DND-41 (cell line): ENCODE measurements around the gene CACNA2D3.

Experiments
- ATAC-seq: fragments of 200-7000 bp; cut with Tn5 transposase; 3 replicates; pipeline ENCODE4 v1.9.1; 2021; ENCODE audit warnings: low read depth; ENCODE audit not compliant: insufficient read depth
- DNase-seq: peaks from one replicate; pipeline ENCODE4 v3.0.0-alpha.2; 2020
- H2AFZ ChIP-seq: 2 replicates; pipeline ENCODE4 v1.6.0; 2012; ENCODE audit warnings: low read depth, low read length
- H3K27ac ChIP-seq: 2 replicates; pipeline ENCODE4 v1.5.1; 2012; ENCODE audit warnings: low read length, inconsistent platforms
- H3K27me3 ChIP-seq: fragments of 200-600 bp; sonication (generic); 2 replicates; pipeline ENCODE4 v1.6.0; 2012; ENCODE audit warnings: low read length, mild to moderate bottlenecking, inconsistent platforms; ENCODE audit not compliant: insufficient read depth, poor library complexity
- H3K36me3 ChIP-seq: 2 replicates; pipeline ENCODE4 v1.5.1; 2012; ENCODE audit warnings: low read length, inconsistent platforms; ENCODE audit not compliant: insufficient read depth
- H3K4me1 ChIP-seq: 2 replicates; pipeline ENCODE4 v1.5.1; 2012; ENCODE audit warnings: mild to moderate bottlenecking, low read length; ENCODE audit not compliant: insufficient read depth
- H3K4me2 ChIP-seq: 2 replicates; pipeline ENCODE4 v1.6.0; 2012; ENCODE audit warnings: mild to moderate bottlenecking, moderate library complexity, low read length, inconsistent platforms; ENCODE audit not compliant: insufficient read depth
- H3K4me3 ChIP-seq, 2 experiments: fragments of 200-600 bp in 1 of 2; shearing (Covaris generic) in 1 of 2; 2 replicates each; pipeline ENCODE4 v1.5.1; 2012 to 2016; ENCODE audit warnings: inconsistent platforms in 2 of 2, low read length in 2 of 2, mild to moderate bottlenecking in 2 of 2, low read depth in 1 of 2, moderate library complexity in 1 of 2
- H3K79me2 ChIP-seq: 2 replicates; pipeline ENCODE4 v1.6.0; 2012; ENCODE audit warnings: low read length, inconsistent platforms; ENCODE audit not compliant: insufficient read depth
- H3K9ac ChIP-seq: 2 replicates; pipeline ENCODE4 v1.6.0; 2012; ENCODE audit warnings: low read depth, mild to moderate bottlenecking, inconsistent platforms, low read length, moderate library complexity
- H3K9me3 ChIP-seq: 2 replicates; pipeline ENCODE4 v1.5.1; 2012; ENCODE audit warnings: low read length, moderate library complexity, mild to moderate bottlenecking, inconsistent platforms; ENCODE audit not compliant: insufficient read depth, severe bottlenecking
- H4K20me1 ChIP-seq: 2 replicates; pipeline ENCODE4 v1.6.0; 2012; ENCODE audit warnings: low read length; ENCODE audit not compliant: insufficient read depth
- EZH2 ChIP-seq: IDR thresholded peaks from 3 replicates; pipeline ENCODE4 v1.6.1; 2012; ENCODE audit warnings: borderline replicate concordance, low read depth, mild to moderate bottlenecking, moderate library complexity, low read length, inconsistent platforms; ENCODE audit not compliant: severe bottlenecking
- TF ChIP-seq, protein P1 (sequence below): IDR thresholded peaks from 2 replicates; pipeline ENCODE4 v1.5.1; 2012; ENCODE audit warnings: borderline replicate concordance, low read length, moderate library complexity, mild to moderate bottlenecking; ENCODE audit not compliant: poor library complexity, severe bottlenecking; ENCODE audit errors: extremely low read depth

The CACNA2D3 gene

DNA sequence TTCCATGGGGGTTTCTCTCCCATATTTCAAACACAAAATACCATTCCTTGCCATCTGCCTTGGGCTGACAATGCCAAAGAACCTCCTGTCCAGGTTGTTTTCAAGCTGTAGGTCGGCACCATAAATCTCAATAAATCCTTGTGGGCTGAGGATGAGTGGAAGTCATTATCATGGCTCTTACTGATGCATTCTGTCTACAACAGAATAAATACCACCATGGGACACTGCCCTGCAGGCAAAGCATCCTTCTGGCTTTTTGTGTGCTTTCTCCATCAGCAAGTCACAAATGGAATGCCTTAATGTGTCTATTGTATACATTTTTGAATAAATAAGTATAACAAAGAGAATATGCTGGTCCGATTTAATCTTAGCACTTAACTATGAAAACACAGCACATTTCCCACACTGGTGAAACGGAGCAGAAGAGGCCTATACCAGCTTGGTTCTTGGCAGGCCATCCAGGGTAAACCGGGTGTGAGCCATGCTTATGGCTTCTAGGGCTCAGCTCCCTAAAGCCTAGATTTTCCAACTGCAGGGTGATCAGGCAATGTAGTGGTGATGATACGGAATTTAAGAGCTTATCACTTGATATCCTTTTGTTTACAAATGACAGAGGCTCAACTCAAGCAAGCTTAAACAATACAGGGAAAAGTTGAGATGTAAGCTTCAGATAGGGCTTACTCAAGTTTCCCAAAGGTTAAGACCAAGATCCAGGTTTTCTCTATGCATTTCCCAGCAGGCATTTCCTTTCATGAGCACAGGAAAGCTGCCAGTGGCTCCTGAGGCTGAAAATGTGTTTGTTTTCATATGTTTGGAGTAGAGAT, 938.8 kb downstream of the CACNA2D3 start:
- DNase-seq (no peak), ATAC-seq (no peak)

DNA sequence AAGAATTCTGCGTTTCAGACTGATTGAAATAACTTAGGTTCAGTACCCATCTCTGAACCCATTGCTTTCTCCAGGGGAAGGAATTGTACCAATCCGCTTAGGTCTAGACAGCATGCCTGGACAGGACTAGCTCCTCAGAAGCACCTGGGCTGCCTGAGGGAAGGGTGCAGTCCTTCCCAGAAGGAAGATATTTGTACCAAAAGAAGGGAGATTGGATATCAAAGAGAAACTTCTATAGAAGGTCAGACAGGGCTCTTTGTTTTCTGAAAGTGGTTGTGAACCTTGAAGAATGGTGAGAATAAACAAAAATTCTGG, 939.3 kb downstream of the CACNA2D3 start:
- no peaks in the 10 kb centered on the region for H3K4me1 ChIP-seq
- no peak for DNase-seq
- H3K27ac ChIP-seq: no peak overlapping the region
- H3K79me2 ChIP-seq: no peaks in the 10 kb centered on the region
- H3K27me3 ChIP-seq: peaks cover 6% of the 10 kb centered on the region
- H3K4me2 ChIP-seq: no peak overlapping the region
- H3K4me3 ChIP-seq: no peak overlapping the region
- TF ChIP-seq, protein P1, sequence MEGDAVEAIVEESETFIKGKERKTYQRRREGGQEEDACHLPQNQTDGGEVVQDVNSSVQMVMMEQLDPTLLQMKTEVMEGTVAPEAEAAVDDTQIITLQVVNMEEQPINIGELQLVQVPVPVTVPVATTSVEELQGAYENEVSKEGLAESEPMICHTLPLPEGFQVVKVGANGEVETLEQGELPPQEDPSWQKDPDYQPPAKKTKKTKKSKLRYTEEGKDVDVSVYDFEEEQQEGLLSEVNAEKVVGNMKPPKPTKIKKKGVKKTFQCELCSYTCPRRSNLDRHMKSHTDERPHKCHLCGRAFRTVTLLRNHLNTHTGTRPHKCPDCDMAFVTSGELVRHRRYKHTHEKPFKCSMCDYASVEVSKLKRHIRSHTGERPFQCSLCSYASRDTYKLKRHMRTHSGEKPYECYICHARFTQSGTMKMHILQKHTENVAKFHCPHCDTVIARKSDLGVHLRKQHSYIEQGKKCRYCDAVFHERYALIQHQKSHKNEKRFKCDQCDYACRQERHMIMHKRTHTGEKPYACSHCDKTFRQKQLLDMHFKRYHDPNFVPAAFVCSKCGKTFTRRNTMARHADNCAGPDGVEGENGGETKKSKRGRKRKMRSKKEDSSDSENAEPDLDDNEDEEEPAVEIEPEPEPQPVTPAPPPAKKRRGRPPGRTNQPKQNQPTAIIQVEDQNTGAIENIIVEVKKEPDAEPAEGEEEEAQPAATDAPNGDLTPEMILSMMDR: no peak
- TF ChIP-seq EZH2: no peak
- no peak overlapping the region for H2AFZ ChIP-seq
- no peaks in the 10 kb centered on the region for H3K9me3 ChIP-seq
- H4K20me1 ChIP-seq: no peaks in the 10 kb centered on the region
- no peaks in the 10 kb centered on the region for H3K36me3 ChIP-seq
- no peak overlapping the region for H3K9ac ChIP-seq
- ATAC-seq: no peak

More for the DNA sequence above, 938.8 kb downstream of the CACNA2D3 start:
- Histone ChIP-seq H3K79me2 (no peaks in the 10 kb centered on the region), H3K36me3 (no peaks in the 10 kb centered on the region), H3K4me3 (no peak overlapping the region), H3K9me3 (no peaks in the 10 kb centered on the region), H3K27me3 (peaks cover 6% of the 10 kb centered on the region), H2AFZ (no peak overlapping the region), H4K20me1 (no peaks in the 10 kb centered on the region), H3K4me1 (no peaks in the 10 kb centered on the region), H3K4me2 (no peak overlapping the region), H3K9ac (no peak overlapping the region), H3K27ac (no peak overlapping the region)
- TF ChIP-seq, protein P1: no peak
- no peak for TF ChIP-seq EZH2

DNA sequence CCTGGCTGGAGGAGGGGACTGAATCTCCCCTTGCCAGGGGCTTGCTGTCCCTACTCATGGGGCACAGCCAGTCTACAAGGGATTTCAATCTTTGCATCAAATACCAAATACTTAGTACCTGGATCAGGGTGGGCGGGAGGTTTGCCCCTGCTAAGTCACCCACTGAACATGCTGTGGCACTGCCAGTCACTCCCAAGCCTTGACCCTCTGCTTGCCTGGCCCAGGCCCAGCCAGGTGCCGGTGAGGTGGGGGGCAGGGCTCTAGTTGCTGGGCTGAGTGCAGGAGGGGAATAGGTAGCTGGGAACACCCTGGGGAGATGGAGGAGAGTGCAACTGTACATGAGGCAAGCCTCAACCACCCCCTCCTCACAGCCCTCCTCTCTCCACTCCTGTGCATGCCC, 941.8 kb downstream of the CACNA2D3 start:
- Histone ChIP-seq H3K79me2 (no peaks in the 10 kb centered on the region), H3K27ac (no peak overlapping the region), H3K9ac (no peak overlapping the region), H3K4me2 (no peak overlapping the region), H4K20me1 (no peaks in the 10 kb centered on the region), H3K36me3 (no peaks in the 10 kb centered on the region), H3K9me3 (no peaks in the 10 kb centered on the region), H3K27me3 (peaks cover 6% of the 10 kb centered on the region), H3K4me3 (no peak overlapping the region), H3K4me1 (no peaks in the 10 kb centered on the region), H2AFZ (no peak overlapping the region)
- DNase-seq: no peak
- TF ChIP-seq, protein P1: no peak
- no peak for TF ChIP-seq EZH2
- ATAC-seq: no peak
